Activated CD8-positive, alpha-beta T cell treated with anti-CD3 and anti-CD28 coated beads for 36 hours (primary cell): ENCODE results near the gene TYRO3. TPM values are rescaled to one million over a fixed set of nuclear protein-coding genes. Genes with fewer than 3 reads are reported as not detected.
"Not testable (repeated sequence)": the region's sequence is repeated elsewhere in the genome, so short reads cannot be mapped to it uniquely, and the experiment has no call there.

Experiments used
- ATAC-seq: fragments of 200-7000 bp; cut with Tn5 transposase; one replicate; pipeline ENCODE4 v1.10.0; 2021; ENCODE audit warnings: mild to moderate bottlenecking, moderate library complexity
- CTCF ChIA-PET: fragments of 350-600 bp; sonication (Branson Sonifier 250); formaldehyde crosslinking; loops from one replicate; lab custom pipeline; 2021; ENCODE audit warnings: antibody characterized with exemption; lab: Charles Lee
- POLR2A ChIA-PET: fragments of 350-600 bp; sonication (Branson Sonifier 250); formaldehyde crosslinking; loops from one replicate; lab custom pipeline; 2021; ENCODE audit warnings: antibody characterized with exemption; lab: Charles Lee
- DNase-seq: peaks from one replicate; pipeline ENCODE4 v3.0.0-alpha.2; 2020
- H3K27ac Mint-ChIP-seq: one replicate; pipeline ENCODE4 v1.8.0; 2021; ENCODE audit warnings: mild to moderate bottlenecking, mixed read lengths
- H3K27me3 Mint-ChIP-seq: one replicate; pipeline ENCODE4 v1.8.0; 2021; ENCODE audit warnings: mixed read lengths
- H3K36me3 Mint-ChIP-seq: one replicate; pipeline ENCODE4 v1.8.0; 2021; ENCODE audit warnings: low read depth, mixed read lengths
- H3K4me1 Mint-ChIP-seq: one replicate; pipeline ENCODE4 v1.8.0; 2021; ENCODE audit warnings: low read depth, mixed read lengths
- H3K4me3 Mint-ChIP-seq: one replicate; pipeline ENCODE4 v1.8.0; 2021; ENCODE audit warnings: mild to moderate bottlenecking, moderate library complexity, mixed read lengths
- H3K9me3 Mint-ChIP-seq: one replicate; pipeline ENCODE4 v1.8.0; 2021; ENCODE audit warnings: mixed read lengths
- intact Hi-C: fragments of 100-400 bp; cut with micrococcal nuclease; formaldehyde crosslinking; loops from one replicate; pipeline ENCODE4 v1.10.0; 2022
- total RNA-seq, 2 experiments: library from RNA; stranded (reverse); gene quantifications; one replicate each; pipeline ENCODE4 v1.2.3, GENCODE V29; 2021
- TF ChIP-seq, protein P1 (sequence below): fragments of 200-600 bp; IDR thresholded peaks from one replicate; pipeline ENCODE4 v1.8.0; 2022; ENCODE audit warnings: antibody characterized with exemption, mild to moderate bottlenecking

TYRO3 gene
- total RNA-seq, 2 experiments from 2014 or later = 0.67 to 1.3 TPM

DNA sequence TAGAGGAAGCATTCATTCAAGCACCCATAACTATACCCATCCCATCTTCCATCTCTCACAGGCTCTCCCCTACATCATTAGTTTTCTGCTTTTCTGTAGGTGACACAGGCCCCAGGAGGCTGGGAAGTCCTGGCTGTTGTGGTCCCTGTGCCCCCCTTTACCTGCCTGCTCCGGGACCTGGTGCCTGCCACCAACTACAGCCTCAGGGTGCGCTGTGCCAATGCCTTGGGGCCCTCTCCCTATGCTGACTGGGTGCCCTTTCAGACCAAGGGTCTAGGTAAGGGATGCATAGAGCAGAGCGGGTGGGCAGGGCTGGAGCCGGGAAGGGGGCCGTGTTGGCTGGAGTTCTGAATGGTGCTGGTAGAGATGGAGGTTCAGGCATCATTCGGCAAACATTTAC lies 8.2 kb downstream of the TYRO3 start:
- ChIA-PET CTCF (interaction anchor here (0.7 to 1.3 kb wide), 2 partner anchors 9 to 101 kb away, joined by 4 read pairs; no protein-coding TSS in a partner anchor), POLR2A (no interaction called here)
- intact Hi-C loops = no loop called here
- no peaks in the 10 kb centered on the region for H3K9me3 Mint-ChIP-seq
- ATAC-seq = no peak
- no peak overlapping the region for H3K4me3 Mint-ChIP-seq
- TF ChIP-seq, protein P1, sequence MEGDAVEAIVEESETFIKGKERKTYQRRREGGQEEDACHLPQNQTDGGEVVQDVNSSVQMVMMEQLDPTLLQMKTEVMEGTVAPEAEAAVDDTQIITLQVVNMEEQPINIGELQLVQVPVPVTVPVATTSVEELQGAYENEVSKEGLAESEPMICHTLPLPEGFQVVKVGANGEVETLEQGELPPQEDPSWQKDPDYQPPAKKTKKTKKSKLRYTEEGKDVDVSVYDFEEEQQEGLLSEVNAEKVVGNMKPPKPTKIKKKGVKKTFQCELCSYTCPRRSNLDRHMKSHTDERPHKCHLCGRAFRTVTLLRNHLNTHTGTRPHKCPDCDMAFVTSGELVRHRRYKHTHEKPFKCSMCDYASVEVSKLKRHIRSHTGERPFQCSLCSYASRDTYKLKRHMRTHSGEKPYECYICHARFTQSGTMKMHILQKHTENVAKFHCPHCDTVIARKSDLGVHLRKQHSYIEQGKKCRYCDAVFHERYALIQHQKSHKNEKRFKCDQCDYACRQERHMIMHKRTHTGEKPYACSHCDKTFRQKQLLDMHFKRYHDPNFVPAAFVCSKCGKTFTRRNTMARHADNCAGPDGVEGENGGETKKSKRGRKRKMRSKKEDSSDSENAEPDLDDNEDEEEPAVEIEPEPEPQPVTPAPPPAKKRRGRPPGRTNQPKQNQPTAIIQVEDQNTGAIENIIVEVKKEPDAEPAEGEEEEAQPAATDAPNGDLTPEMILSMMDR = no peak
- DNase-seq = no peak
- no peaks in the 10 kb centered on the region for H3K27me3 Mint-ChIP-seq
- no peaks in the 10 kb centered on the region for H3K4me1 Mint-ChIP-seq
- no peaks in the 10 kb centered on the region for H3K36me3 Mint-ChIP-seq
- H3K27ac Mint-ChIP-seq = no peak overlapping the region

DNA sequence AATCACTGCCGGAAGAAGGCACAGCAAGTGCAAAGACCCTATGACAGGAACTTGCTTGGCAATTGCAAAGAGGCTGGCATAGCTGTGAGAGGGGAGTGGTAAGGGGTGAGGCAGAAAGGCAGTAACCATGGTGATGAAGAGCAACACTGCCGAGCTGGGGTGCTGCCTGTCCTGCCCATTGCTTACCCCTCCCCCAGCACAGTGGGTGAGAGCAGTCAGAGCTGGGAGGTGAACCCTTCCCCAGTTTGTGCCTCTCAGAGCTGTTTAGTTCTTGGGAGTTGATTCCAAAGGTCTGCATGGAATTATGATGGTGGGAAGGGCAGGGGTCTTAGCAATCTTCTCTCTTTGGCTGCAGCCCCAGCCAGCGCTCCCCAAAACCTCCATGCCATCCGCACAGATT lies 8.8 kb downstream of the TYRO3 start:
- H3K27me3 Mint-ChIP-seq = no peaks in the 10 kb centered on the region
- DNase-seq (no peak), ATAC-seq (no peak)
- H3K4me3 Mint-ChIP-seq = no peak overlapping the region
- H3K36me3 Mint-ChIP-seq = no peaks in the 10 kb centered on the region
- H3K9me3 Mint-ChIP-seq = no peaks in the 10 kb centered on the region
- no peak overlapping the region for H3K27ac Mint-ChIP-seq
- POLR2A ChIA-PET = no interaction called here
- TF ChIP-seq, protein P1 = no peak
- no peaks in the 10 kb centered on the region for H3K4me1 Mint-ChIP-seq
- CTCF ChIA-PET = no interaction called here
- intact Hi-C loops = no loop called here

DNA sequence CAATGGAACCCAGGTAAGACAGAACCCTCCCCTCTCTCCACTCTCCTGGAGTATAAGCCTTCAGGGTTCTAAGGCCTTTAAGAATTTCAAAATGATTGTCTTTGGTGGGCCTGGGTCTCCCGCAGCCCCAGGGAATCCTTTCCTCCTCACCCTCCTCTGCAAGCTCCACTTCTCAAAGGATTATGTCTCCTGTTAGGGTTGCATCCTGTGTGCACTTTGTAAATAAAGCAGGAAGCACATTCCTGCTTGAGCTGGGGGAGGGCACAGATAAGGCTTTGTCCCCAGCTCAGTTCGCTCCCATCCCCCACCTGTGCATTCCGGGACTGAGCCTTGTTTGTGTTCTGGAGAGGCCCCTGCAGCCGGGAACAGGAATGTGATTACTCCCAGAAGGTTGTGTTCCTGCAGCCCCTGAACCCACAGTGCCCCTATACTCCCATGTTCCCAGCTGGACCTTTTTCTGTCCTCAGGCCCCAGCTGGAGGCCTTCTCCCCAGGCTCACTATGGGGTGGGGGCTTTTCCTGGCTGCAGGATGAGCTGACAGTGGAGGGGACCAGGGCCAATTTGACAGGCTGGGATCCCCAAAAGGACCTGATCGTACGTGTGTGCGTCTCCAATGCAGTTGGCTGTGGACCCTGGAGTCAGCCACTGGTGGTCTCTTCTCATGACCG lies 9.5 kb downstream of the TYRO3 start:
- DNase-seq (no peak), ATAC-seq (no peak)
- ChIA-PET CTCF (no interaction called here), POLR2A (no interaction called here)
- H3K4me1 Mint-ChIP-seq = no peaks in the 10 kb centered on the region
- no peak overlapping the region for H3K27ac Mint-ChIP-seq
- H3K4me3 Mint-ChIP-seq = no peak overlapping the region
- H3K27me3 Mint-ChIP-seq = no peaks in the 10 kb centered on the region
- intact Hi-C loops = no loop called here
- TF ChIP-seq, protein P1 = no peak
- no peaks in the 10 kb centered on the region for H3K36me3 Mint-ChIP-seq
- no peaks in the 10 kb centered on the region for H3K9me3 Mint-ChIP-seq

DNA sequence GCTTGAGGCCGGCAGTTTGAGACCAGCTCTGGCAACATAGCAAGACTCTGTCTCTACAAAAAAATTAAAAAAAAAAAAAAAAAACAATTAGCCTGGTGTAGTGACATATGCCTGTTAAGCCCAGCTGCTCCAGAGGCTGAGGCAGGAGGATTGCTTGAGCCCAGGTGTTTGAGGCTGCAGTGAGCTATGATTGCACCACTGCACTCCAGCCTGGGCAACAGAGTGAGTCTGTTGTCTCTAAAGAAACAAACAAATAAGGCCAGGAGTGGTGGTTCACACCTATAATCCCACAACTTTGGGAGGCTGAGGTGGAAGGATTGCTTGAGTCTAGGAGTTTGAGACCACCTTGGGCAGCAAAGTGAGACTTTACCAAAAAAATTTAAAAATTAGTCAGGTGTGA lies 10.2 kb downstream of the TYRO3 start:
- H3K36me3 Mint-ChIP-seq, intact Hi-C loops, H3K27me3 Mint-ChIP-seq, H3K4me3 Mint-ChIP-seq, CTCF ChIA-PET, DNase-seq, ATAC-seq, H3K4me1 Mint-ChIP-seq, H3K9me3 Mint-ChIP-seq, H3K27ac Mint-ChIP-seq, POLR2A ChIA-PET: not testable (repeated sequence)

DNA sequence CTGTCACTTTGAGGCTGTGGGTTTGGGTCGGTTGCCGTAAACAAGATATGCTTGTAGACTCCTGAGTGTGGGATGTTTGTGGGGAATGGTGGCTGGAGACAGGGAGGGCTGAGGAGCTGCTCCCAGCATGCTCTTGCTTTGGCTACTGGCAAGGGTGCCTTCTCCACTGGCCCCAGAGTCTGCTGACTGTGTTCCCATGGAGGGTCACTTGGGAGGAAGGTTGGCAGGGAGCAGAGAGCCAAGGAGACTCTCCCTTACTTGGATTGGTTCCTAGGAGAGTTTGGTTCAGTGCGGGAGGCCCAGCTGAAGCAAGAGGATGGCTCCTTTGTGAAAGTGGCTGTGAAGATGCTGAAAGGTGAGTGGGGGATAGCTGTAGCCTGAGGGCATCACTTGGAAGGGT lies 11.8 kb downstream of the TYRO3 start:
- H3K4me3 Mint-ChIP-seq = no peak overlapping the region
- CTCF ChIA-PET = interaction anchor here (1.5 kb wide), 1 partner anchor 13 kb away, joined by 5 read pairs; no protein-coding TSS in a partner anchor

More for the DNA sequence above, 11.8 kb downstream of the TYRO3 start:
- Mint-ChIP-seq H3K27ac (no peak overlapping the region), H3K27me3 (no peaks in the 10 kb centered on the region), H3K4me1 (no peaks in the 10 kb centered on the region), H3K9me3 (no peaks in the 10 kb centered on the region), H3K36me3 (no peaks in the 10 kb centered on the region)
- TF ChIP-seq, protein P1 = no peak
- intact Hi-C loops = no loop called here
- POLR2A ChIA-PET = no interaction called here
- DNase-seq = no peak
- no peak for ATAC-seq
